Glutamatergic neuron (in vitro differentiated cells): ENCODE measurements around the gene CCP110. TPM values are rescaled to one million over a fixed set of nuclear protein-coding genes. Genes with fewer than 3 reads are reported as not detected.

ENCODE experiments used
- DNase-seq: peaks from one replicate; pipeline ENCODE4 v3.0.0; 2022
- H3K27ac Mint-ChIP-seq: one replicate; pipeline ENCODE4 v1.8.0; 2020; ENCODE audit warnings: mild to moderate bottlenecking, mixed read lengths, inconsistent platforms; ENCODE audit not compliant: unreplicated experiment
- H3K27me3 Mint-ChIP-seq: one replicate; pipeline ENCODE4 v1.8.0; 2020; ENCODE audit warnings: mild to moderate bottlenecking, moderate library complexity, mixed read lengths, inconsistent platforms; ENCODE audit not compliant: unreplicated experiment
- H3K36me3 Mint-ChIP-seq: one replicate; pipeline ENCODE4 v1.8.0; 2020; ENCODE audit warnings: mild to moderate bottlenecking, mixed read lengths, inconsistent platforms; ENCODE audit not compliant: unreplicated experiment
- H3K4me1 Mint-ChIP-seq: one replicate; pipeline ENCODE4 v1.8.0; 2020; ENCODE audit warnings: mild to moderate bottlenecking, low read depth, mixed read lengths, inconsistent platforms; ENCODE audit not compliant: unreplicated experiment
- H3K4me3 Mint-ChIP-seq: one replicate; pipeline ENCODE4 v1.8.0; 2020; ENCODE audit warnings: mild to moderate bottlenecking, mixed read lengths, inconsistent platforms; ENCODE audit not compliant: unreplicated experiment
- H3K9me3 Mint-ChIP-seq: one replicate; pipeline ENCODE4 v1.8.0; 2020; ENCODE audit warnings: mild to moderate bottlenecking, moderate library complexity, mixed read lengths, inconsistent platforms; ENCODE audit not compliant: unreplicated experiment
- total RNA-seq: library from RNA; stranded (reverse); fragmentation: NEBNext Ultra II Directional; extraction: Animal tissue kit (Norgen Biotek cat#: 25700); gene quantifications from one replicate; pipeline ENCODE4 v1.2.1, GENCODE V29; 2021; ENCODE audit not compliant: unreplicated experiment
- TF ChIP-seq, protein P1 (sequence below): fragments of 200-600 bp; sonication (generic); IDR thresholded peaks from one replicate; pipeline ENCODE4 v1.5.0; 2021; ENCODE audit not compliant: partially characterized antibody, unreplicated experiment

Gene CCP110
- total RNA-seq, 1 donor from 2014 or later: 19.7 TPM

DNA sequence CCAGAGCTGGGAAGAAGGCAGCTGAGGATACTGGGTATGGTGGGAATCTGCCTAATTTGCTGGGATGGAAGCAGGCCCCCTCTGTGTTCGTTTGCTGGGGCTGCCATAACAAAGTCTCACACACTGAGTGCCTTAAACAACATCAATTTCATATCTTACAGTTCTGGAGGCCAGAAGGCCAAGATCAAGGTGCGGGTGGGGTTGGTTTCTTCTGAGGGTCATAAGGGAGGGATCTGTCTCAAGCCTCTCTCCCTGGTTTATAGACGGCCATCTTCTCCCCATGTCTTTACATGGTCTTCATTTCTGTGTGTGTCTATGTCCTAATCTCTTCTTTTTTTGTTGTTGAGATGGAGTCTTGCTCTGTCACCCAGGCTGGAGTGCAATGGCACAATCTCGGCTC lies 37.7 kb upstream of the CCP110 start:
- DNase-seq: no peak
- TF ChIP-seq, protein P1, sequence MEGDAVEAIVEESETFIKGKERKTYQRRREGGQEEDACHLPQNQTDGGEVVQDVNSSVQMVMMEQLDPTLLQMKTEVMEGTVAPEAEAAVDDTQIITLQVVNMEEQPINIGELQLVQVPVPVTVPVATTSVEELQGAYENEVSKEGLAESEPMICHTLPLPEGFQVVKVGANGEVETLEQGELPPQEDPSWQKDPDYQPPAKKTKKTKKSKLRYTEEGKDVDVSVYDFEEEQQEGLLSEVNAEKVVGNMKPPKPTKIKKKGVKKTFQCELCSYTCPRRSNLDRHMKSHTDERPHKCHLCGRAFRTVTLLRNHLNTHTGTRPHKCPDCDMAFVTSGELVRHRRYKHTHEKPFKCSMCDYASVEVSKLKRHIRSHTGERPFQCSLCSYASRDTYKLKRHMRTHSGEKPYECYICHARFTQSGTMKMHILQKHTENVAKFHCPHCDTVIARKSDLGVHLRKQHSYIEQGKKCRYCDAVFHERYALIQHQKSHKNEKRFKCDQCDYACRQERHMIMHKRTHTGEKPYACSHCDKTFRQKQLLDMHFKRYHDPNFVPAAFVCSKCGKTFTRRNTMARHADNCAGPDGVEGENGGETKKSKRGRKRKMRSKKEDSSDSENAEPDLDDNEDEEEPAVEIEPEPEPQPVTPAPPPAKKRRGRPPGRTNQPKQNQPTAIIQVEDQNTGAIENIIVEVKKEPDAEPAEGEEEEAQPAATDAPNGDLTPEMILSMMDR: no peak
- Mint-ChIP-seq H3K4me3 (no peak overlapping the region), H3K4me1 (no peaks in the 10 kb centered on the region), H3K27ac (no peak overlapping the region), H3K36me3 (no peaks in the 10 kb centered on the region), H3K9me3 (peaks cover 2% of the 10 kb centered on the region), H3K27me3 (peaks cover 3% of the 10 kb centered on the region)

DNA sequence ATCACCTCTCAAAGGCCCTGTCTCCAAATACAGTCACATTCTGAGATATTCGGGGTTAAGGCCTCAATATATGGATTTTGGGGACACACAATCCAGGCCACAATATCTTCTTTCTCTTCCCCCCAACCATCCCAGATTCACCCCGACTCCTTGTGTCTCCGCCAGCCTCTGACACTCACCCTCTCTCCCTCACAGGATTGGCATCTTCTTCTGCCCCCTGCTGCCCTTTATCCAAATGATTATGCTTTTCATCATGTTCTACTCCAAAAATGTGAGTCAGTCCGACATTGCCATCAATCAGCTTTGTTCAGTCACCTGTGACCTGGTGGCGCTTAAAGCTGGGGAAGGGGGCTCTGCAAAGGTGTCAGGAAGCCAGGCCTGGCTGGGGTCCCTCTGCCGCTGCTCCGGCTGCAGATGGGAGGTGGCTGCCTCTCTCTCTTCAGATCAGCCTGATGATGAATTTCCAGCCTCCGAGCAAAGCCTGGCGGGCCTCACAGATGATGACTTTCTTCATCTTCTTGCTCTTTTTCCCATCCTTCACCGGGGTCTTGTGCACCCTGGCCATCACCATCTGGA lies 36.9 kb upstream of the CCP110 start:
- Mint-ChIP-seq H3K4me3 (no peak overlapping the region), H3K36me3 (no peaks in the 10 kb centered on the region), H3K27me3 (peaks cover 5% of the 10 kb centered on the region), H3K27ac (no peak overlapping the region), H3K9me3 (peaks cover 2% of the 10 kb centered on the region), H3K4me1 (no peaks in the 10 kb centered on the region)
- DNase-seq: no peak
- TF ChIP-seq, protein P1: no peak

DNA sequence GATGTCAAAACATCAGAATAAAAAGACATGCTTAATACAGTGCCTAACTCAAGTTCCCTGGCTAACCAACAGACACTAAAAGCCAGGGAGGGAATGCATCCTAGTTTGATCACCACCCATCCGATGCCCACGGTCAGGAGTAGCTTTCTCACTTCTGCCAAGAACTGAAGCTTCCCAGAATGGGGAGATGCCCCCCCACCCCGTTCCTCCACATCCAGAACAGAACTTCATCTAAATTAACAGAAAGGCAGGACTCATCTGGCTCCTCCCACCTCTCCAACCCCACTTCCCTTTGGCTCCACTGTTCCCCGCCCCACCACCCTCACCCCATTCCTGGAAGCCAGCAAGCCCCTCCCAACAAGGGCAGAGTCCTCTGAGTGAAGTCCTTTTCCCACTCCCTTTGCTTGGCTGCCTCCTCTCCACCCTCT lies 35.5 kb upstream of the CCP110 start:
- no peaks in the 10 kb centered on the region for H3K4me1 Mint-ChIP-seq

DNA sequence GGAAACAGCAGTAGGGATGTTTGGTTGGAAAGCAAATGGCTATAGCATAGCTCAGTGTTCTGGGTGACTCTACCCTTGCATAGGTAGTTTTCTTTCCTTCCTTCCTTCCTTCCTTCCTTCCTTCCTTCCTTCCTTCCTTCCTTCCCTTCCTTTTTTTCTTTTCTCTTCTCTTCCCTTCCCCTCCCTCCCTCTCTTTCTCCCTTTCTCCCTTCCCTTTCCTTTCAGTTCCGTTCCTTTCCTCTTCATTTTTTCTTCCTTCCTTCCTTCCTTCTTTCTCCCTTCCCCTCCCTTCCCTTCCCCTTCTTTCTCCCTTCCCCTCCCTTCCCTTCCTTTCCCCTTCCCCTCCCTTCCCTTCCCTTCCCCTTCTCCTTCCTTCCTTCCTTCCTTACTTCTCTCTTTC lies 33.1 kb upstream of the CCP110 start:
- H3K36me3 Mint-ChIP-seq: no peaks in the 10 kb centered on the region
- DNase-seq: no peak
- no peaks in the 10 kb centered on the region for H3K4me1 Mint-ChIP-seq
- peaks cover 2% of the 10 kb centered on the region for H3K9me3 Mint-ChIP-seq
- H3K4me3 Mint-ChIP-seq: no peak overlapping the region
- no peak overlapping the region for H3K27ac Mint-ChIP-seq
- TF ChIP-seq, protein P1: no peak
- H3K27me3 Mint-ChIP-seq: peaks cover 5% of the 10 kb centered on the region

More for the DNA sequence above, 35.5 kb upstream of the CCP110 start:
- no peak for DNase-seq
- no peak overlapping the region for H3K4me3 Mint-ChIP-seq
- peaks cover 2% of the 10 kb centered on the region for H3K9me3 Mint-ChIP-seq
- H3K36me3 Mint-ChIP-seq: no peaks in the 10 kb centered on the region
- TF ChIP-seq, protein P1: no peak
- peaks cover 5% of the 10 kb centered on the region for H3K27me3 Mint-ChIP-seq
- H3K27ac Mint-ChIP-seq: no peak overlapping the region

DNA sequence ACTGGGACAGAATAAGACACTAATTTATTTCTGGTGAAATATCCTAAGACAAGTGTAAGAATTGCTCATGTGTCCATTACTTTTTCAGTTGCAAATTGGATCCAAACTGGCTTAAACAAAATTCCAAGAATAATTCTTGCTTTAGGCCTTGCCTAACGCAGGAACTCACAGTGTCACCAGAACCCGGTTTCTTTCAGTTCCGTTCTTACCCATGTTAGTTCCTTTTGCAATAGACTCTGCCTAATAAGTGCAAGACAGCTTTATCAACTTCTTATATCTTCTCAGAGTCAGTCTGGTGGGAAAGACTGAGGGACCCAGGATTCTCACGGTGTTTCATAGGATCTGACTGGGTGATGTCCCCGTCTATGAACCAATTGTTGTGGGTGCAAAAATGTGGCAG lies 26.6 kb upstream of the CCP110 start:
- Mint-ChIP-seq H3K9me3 (no peaks in the 10 kb centered on the region), H3K27me3 (no peaks in the 10 kb centered on the region), H3K4me1 (no peaks in the 10 kb centered on the region), H3K27ac (no peak overlapping the region), H3K36me3 (no peaks in the 10 kb centered on the region), H3K4me3 (no peak overlapping the region)
- TF ChIP-seq, protein P1: no peak
- DNase-seq: no peak
